ENCODE data around the gene NT5C2.

DNA sequence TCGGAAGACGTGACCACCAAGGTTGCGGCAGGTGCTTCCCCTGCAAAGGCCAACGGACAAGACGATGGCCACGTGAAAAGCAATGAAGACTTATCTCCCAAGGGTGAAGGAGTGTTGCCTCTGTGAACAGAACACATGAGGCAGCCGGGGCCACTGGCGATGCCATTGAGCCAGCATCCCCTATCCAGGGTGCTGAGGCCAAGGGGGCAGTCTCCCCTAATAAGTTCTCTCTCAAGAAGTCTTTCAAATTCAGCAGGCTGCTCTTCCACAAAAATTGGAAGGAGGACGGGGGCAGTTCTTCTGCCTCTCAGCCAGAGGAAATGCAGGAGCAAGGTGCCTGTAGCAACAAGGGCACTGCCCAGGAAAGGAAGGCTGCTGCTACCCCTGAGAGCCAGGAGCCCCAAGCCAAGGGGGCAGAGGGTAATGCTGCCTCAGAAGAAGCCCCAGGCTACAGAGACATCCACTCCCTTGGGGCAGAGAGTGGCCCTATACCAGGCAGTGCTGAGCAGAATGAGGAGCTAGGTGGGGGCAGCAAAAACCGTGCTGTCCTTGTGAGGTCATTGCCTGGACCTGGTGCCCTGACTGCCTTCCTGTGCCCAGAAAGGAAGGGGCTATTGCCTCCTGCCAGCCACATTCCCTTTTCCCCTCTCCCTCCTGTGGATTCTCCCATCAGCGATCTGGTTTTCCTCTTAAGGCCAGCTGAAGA, 17.3 kb downstream of the NT5C2 start:
- TF ChIP-seq, protein P1, sequence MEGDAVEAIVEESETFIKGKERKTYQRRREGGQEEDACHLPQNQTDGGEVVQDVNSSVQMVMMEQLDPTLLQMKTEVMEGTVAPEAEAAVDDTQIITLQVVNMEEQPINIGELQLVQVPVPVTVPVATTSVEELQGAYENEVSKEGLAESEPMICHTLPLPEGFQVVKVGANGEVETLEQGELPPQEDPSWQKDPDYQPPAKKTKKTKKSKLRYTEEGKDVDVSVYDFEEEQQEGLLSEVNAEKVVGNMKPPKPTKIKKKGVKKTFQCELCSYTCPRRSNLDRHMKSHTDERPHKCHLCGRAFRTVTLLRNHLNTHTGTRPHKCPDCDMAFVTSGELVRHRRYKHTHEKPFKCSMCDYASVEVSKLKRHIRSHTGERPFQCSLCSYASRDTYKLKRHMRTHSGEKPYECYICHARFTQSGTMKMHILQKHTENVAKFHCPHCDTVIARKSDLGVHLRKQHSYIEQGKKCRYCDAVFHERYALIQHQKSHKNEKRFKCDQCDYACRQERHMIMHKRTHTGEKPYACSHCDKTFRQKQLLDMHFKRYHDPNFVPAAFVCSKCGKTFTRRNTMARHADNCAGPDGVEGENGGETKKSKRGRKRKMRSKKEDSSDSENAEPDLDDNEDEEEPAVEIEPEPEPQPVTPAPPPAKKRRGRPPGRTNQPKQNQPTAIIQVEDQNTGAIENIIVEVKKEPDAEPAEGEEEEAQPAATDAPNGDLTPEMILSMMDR (conservative IDR thresholded peaks at IDR 0.05 in 1 of 2, IDR thresholded peaks at IDR 0.05 in 1 of 2; ENCODE audit: low read depth in 1 of 2, low read length in 2 of 2): no peak
- TF ChIP-seq EZH2 (IDR thresholded peaks at IDR 0.05; ENCODE audit: low read length, missing control alignments): no peak

Measured in fibroblast of lung (primary cell).